Osteoblast (primary cell): Measurements from ENCODE around the gene SP140. TPM values are rescaled to one million over a fixed set of nuclear protein-coding genes. Genes with fewer than 3 reads are reported as not detected.

Experiments used
- DNase-seq: peaks from one replicate; pipeline ENCODE4 v3.0.0; 2011; ENCODE audit warnings: low spot score, mixed read lengths; ENCODE audit not compliant: insufficient read length; ENCODE audit errors: missing footprints
- H2AFZ ChIP-seq: 2 replicates; pipeline ENCODE4 v1.6.0; 2011; ENCODE audit warnings: mild to moderate bottlenecking, low read length
- H3K27ac ChIP-seq: 2 replicates; pipeline ENCODE4 v1.5.1; 2011; ENCODE audit warnings: mild to moderate bottlenecking, low read depth, low read length, moderate library complexity
- H3K27me3 ChIP-seq: 2 replicates; pipeline ENCODE4 v1.6.0; 2012; ENCODE audit warnings: mild to moderate bottlenecking, control low read depth, inconsistent platforms, low read length, moderate library complexity; ENCODE audit not compliant: insufficient read depth
- H3K36me3 ChIP-seq: 2 replicates; pipeline ENCODE4 v1.5.1; 2011; ENCODE audit warnings: mild to moderate bottlenecking, low read length, control low read depth, moderate library complexity; ENCODE audit not compliant: insufficient read depth
- H3K4me1 ChIP-seq: 2 replicates; pipeline ENCODE4 v1.5.1; 2011; ENCODE audit warnings: mild to moderate bottlenecking, low read length, control low read depth, moderate library complexity; ENCODE audit not compliant: insufficient read depth
- H3K4me2 ChIP-seq: 2 replicates; pipeline ENCODE4 v1.6.0; 2011; ENCODE audit warnings: mild to moderate bottlenecking, low read length; ENCODE audit not compliant: insufficient read depth
- H3K4me3 ChIP-seq: fragments of 200-600 bp; sonication (generic); 3 replicates; pipeline ENCODE4 v1.5.1; 2012; ENCODE audit warnings: mild to moderate bottlenecking, low read length, inconsistent platforms; ENCODE audit not compliant: insufficient read depth
- H3K79me2 ChIP-seq: 2 replicates; pipeline ENCODE4 v1.6.0; 2012; ENCODE audit warnings: mild to moderate bottlenecking, low read length, control low read depth, inconsistent platforms; ENCODE audit not compliant: insufficient read depth
- H3K9me3 ChIP-seq: 2 replicates; pipeline ENCODE4 v1.5.1; 2011; ENCODE audit warnings: low read depth, low read length, control low read depth
- H4K20me1 ChIP-seq: 2 replicates; pipeline ENCODE4 v1.6.0; 2012; ENCODE audit warnings: mild to moderate bottlenecking, low read length, control low read depth; ENCODE audit not compliant: insufficient read depth
- CTCF ChIP-seq: IDR thresholded peaks from 2 replicates; pipeline ENCODE4 v1.5.1; 2011; ENCODE audit warnings: mild to moderate bottlenecking, low read depth, low read length, moderate library complexity; ENCODE audit errors: extremely low read depth
- total RNA-seq: library from RNA; depleted of rRNA; stranded (reverse); fragments of >200 nt; gene quantifications from 2 replicates; pipeline ENCODE4 v1.2.3, GENCODE V29; 2012

The SP140 gene
- total RNA-seq, 1 donor = 0.36 TPM

DNA sequence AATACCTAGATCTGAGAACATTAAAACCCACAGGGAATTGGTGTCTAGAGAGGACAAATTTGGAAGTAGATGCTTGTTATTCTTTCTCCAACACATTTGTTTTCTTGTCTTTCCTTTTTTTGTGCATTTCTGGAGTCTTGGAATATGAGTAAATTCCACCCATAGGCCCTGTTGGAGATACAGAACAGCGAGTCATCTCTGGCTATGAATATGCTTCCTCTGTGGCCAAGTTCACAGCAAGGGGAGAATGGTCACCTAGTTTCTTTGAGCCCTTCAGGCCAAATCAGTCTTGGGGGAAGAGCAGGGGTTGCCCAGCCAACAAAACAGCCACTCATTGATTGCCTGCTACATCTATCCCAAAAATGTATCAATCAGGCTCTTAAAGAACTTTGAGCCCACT is 132.8 kb downstream of the SP140 start:
- Histone ChIP-seq H3K79me2 (no peaks in the 10 kb centered on the region), H2AFZ (no peak overlapping the region), H3K27me3 (no peaks in the 10 kb centered on the region), H3K4me3 (no peak overlapping the region), H3K4me1 (peaks cover 9% of the 10 kb centered on the region), H3K27ac (no peak overlapping the region), H3K9me3 (no peaks in the 10 kb centered on the region), H3K4me2 (no peak overlapping the region), H4K20me1 (no peaks in the 10 kb centered on the region), H3K36me3 (peaks cover 16% of the 10 kb centered on the region)
- no peak for TF ChIP-seq CTCF
- no peak for DNase-seq

GRCh38 chr2:230360028-230360427 is 134.5 kb downstream of the SP140 start:
- Histone ChIP-seq H2AFZ (no peak overlapping the region), H3K4me2 (no peak overlapping the region), H4K20me1 (no peaks in the 10 kb centered on the region), H3K36me3 (peaks cover 16% of the 10 kb centered on the region), H3K4me1 (peaks cover 9% of the 10 kb centered on the region), H3K9me3 (no peaks in the 10 kb centered on the region), H3K79me2 (no peaks in the 10 kb centered on the region), H3K27me3 (no peaks in the 10 kb centered on the region), H3K27ac (no peak overlapping the region), H3K4me3 (no peak overlapping the region)
- DNase-seq = no peak
- TF ChIP-seq CTCF = no peak

DNA sequence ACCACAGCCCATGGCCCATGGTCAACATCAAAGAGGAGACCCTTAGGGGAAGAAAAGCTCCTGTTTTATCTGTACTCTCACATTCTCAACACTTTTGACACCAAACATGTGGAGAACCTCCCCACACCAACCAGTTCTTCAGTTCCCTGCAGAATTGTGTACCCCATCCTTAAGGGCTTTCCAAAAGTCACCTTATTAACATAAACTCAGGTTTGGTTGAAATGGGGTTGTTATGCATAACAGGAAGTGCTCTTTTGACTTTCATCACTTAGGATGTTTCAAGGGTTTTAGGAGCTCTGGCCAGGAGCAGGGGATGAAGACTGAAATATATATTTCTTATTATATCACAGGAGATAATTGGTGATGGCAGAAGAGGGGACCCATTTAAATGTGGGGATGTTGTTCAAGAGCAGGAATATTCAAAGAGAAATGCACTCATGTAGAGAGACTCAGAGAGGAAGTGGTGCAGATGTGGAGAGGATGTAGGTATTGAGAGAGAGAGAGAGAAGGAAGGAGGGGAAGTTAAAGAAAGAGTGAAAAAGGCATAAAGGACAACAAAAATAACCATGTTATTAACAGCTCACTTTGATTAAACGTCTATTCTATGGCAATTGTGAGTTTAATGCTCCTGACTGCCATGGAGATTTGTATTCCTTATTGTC is 136.6 kb downstream of the SP140 start:
- Histone ChIP-seq H3K27ac (no peak overlapping the region), H3K36me3 (peaks cover 16% of the 10 kb centered on the region), H3K4me1 (peaks cover 2% of the 10 kb centered on the region), H3K27me3 (no peaks in the 10 kb centered on the region), H2AFZ (no peak overlapping the region), H3K79me2 (no peaks in the 10 kb centered on the region), H3K9me3 (no peaks in the 10 kb centered on the region), H3K4me3 (no peak overlapping the region), H4K20me1 (no peaks in the 10 kb centered on the region), H3K4me2 (no peak overlapping the region)
- no peak for DNase-seq
- no peak for TF ChIP-seq CTCF

Other genes starting within 250 kb of the SP140 start
- gene SLC16A14, start 156.8 kb upstream of the SP140 start, total RNA-seq = under 0.01 and 0.29 TPM in 2 replicates
- 15.3 and 15.9 TPM in 2 replicates for gene SP110, start 5.8 kb upstream of the SP140 start, total RNA-seq
- 15.6 and 18.6 TPM in 2 replicates for gene SP140L, start 101.5 kb downstream of the SP140 start, total RNA-seq
- gene SP100, start 190.5 kb downstream of the SP140 start, total RNA-seq = 137 and 149 TPM in 2 replicates